Testis (tissue), 2 donors: ENCODE measurements around the gene WWP2.

Experiments used
- CTCF ChIP-seq, 3 experiments: fragments of 450-650 bp in 2 of 3; fragments of 200-600 bp in 1 of 3; sonication (generic) in 1 of 3; IDR thresholded peaks; one replicate each; pipeline ENCODE4 v1.5.1; 2016 to 2019; ENCODE audit warnings: antibody characterized with exemption in 3 of 3, mild to moderate bottlenecking in 2 of 3, moderate library complexity in 1 of 3
- POLR2A ChIP-seq: fragments of 450-650 bp; IDR thresholded peaks from one replicate; pipeline ENCODE4 v1.6.1; 2017; ENCODE audit warnings: antibody characterized with exemption, mild to moderate bottlenecking, moderate library complexity

- TF ChIP-seq CTCF (IDR thresholded peaks at IDR 0.05), result no peak
- no peak for TF ChIP-seq POLR2A
Observed at GRCh38 chr16:69941251-69942098, 179.3 kb downstream of the WWP2 start.
